Left forelimb (tissue), 1 donor: ENCODE measurements around the gene MAPRE3.

Experiments used
- DNase-seq: peaks from one replicate; pipeline ENCODE4 v3.0.0-alpha.2; 2018; ENCODE audit warnings: low spot score

The MAPRE3 gene

DNA sequence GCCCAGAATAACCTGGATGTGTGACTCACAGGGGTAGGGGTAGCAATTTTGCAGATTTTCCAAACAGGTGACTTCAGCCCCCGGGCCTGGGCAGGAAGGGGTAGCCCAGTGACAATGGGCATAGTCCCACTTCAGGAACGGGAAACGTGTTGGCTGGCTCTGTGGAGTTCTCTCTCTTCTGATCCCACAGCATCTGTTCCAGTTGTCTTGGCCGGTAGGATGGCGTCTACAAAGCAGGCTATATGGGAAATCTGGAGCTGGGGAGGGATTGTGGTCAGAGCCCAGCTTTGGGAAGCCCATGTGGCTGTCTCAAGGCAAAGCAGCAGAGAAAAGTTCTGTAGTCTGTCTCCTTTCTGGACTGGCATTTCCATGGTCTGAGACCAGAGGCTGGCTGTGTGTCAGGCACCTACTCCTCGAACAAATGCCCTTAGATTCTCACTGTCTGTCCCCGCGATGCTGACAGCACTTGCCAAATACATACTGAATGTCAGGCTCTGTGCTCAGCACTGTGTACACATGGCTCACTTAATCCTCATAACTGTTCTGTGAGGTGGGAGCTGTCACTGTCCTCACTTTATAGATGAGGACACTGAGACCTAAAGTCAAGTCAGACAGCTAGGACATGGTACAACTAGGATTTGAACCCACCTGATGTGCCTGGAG lies 44.5 kb downstream of the MAPRE3 start:
- DNase-seq: no peak

DNA sequence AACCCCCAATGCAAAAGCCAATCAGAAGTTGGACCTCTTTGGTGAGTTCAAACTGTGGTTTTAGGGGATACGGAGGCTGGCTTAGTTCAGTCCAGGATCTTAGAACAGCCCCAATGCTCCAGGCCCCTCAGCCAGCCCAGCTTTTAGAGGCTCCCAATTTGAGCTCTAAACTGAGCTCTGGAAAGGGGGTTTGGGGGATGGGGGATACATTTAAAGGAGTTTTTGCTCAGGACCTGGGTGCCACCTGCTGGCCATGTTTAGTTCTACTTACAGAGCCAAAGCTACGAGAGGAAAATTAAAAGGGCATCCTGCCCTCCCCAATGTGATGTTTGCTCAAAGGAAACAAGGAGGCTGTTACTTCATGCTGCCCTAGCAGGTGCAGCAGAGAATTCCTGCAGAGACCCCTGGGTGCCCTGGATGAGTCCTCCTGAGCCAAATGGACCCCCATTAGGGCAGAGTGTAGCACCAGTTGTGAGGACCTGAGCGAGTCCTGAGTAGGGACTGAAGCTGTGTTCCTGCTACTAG lies 46.4 kb downstream of the MAPRE3 start:
- DNase-seq: no peak

GRCh38 chr2:27018142-27018541 lies 47.7 kb downstream of the MAPRE3 start:
- no peak for DNase-seq

DNA sequence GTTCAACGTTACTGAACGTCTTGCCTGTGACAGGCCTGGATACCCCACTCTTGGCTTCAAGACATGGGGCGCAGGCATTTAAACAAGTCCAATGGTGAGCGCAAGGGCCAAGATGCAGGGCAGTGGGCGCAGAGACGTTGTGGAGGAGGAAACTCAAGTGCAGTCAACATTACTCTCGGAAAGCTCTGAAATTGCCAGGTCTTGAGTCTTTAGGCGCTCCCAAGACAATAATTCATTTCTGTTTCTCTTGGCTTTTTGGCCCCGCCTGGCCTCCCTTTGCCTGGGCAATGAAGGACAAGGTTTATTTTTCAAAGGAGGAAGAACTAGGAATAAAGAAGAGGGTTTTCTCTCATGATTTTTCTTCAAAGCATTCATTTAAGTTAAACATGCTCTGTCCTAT lies 49.0 kb downstream of the MAPRE3 start:
- no peak for DNase-seq

GRCh38 chr2:27019931-27020855 lies 49.8 kb downstream of the MAPRE3 start:
- DNase-seq: no peak

GRCh38 chr2:27021253-27022049 lies 51.0 kb downstream of the MAPRE3 start:
- DNase-seq: no peak

- no peak for DNase-seq
These were observed 53.3 kb downstream of the MAPRE3 start for GRCh38 chr2:27023740-27024139.

- DNase-seq: no peak
These were observed 53.8 kb downstream of the MAPRE3 start for GRCh38 chr2:27024188-27024587.

DNA sequence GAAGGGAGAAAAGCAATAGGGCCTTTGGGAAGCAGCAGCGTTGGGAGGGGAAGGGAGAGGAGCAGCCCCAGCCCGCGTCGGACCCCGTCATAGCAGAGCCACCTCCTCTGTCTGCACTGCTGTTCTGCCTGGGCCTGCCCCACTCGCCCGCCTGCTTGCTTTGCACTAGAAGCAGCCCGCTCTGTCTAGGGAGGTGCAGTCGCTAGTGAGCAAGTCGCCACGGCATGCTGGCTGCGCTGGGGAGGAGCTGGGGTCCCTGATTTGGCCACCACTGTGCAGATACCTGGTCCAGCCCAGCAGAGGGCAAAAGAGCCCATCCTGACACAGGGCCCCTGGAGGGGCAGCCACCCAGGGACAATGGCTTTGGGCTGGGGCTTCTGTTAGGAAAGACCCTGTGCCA lies 54.4 kb downstream of the MAPRE3 start:
- DNase-seq: no peak

DNA sequence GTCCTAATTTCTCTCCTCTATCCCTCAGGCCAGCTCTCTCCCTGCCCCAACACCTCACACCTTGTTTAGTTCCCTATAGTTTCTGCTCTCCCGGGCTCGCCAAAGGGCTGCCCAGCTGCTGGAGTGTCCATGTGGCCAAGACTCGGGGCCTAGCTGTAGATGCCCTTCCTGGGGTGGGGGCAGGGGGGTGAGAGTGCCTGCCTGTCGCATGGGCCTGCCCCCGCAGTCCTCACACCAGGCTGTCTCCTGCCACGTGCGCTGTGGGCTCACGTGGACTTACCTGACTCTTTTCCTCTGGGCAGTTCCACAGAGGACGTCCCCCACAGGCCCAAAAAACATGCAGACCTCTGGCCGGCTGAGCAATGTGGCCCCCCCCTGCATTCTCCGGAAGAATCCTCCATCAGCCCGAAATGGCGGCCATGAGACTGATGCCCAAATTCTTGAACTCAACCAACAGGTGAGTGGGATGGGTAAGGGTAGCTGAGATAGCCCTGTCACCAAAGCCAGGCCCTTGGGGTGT lies 54.9 kb downstream of the MAPRE3 start:
- no peak for DNase-seq

GRCh38 chr2:27025861-27026851 lies 55.7 kb downstream of the MAPRE3 start:
- DNase-seq: no peak

DNA sequence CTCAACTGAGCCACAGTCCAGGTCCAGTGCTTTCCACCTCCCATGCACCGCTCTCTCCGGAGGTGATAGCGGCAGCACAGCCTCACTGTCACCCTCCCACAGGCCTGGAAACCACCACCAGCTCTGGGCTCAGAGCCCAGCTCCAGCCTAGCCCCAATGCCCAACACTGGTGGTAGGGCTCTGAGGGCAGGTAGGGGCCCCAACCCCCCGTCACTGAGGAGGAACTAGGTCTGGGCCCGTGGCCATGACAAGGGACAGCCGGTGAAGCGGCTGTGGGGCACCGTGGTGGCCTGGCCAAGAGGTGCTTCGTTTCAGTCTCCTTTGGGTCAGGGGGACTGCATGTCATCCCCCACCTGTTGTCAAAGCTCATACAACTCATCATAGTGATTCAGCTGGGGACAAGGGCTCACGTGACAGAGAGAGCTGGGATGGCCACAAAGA lies 56.8 kb downstream of the MAPRE3 start:
- no peak for DNase-seq

- DNase-seq: no peak
These were observed 58.6 kb downstream of the MAPRE3 start for GRCh38 chr2:27029051-27029450.

GRCh38 chr2:27032495-27033252 lies 62.2 kb downstream of the MAPRE3 start, which contains the start of gene TMEM214:
Gene TMEM214, plus strand, starts transcription at chr2:27032965. Its CDS starts 51 bp downstream, at chr2:27033016.
- peak; percentile 93 for DNase-seq

DNA sequence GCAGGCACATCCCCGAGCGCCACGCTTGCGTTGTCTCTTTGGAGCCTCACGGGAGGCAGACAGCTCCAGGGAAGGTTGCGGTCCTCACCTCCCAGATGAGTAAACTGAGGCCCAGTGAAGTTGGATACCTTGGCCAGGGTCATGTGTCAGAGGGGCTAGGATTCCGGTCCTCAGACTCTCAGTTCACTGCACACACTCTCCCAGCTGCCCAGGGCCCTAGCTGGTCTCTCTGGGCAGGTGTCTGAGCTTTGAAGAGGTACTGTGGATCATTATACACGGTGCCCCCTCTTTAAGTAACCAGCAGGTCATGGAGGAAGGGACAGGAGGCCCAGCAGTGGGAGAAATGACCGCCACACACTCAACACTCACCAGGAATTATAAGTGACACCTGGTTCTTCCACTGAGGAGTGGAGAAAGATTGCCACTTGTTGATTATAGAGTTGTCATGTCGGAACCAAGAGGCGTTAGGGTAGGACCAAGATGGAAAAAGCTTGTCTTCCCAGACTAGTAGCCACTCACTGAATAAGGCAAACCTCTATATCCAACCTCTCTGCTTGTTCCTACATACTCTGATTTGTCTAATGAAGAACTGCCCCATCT lies 62.9 kb downstream of the MAPRE3 start:
- no peak for DNase-seq

GRCh38 chr2:27038012-27038411 lies 67.6 kb downstream of the MAPRE3 start:
- DNase-seq: no peak

DNA sequence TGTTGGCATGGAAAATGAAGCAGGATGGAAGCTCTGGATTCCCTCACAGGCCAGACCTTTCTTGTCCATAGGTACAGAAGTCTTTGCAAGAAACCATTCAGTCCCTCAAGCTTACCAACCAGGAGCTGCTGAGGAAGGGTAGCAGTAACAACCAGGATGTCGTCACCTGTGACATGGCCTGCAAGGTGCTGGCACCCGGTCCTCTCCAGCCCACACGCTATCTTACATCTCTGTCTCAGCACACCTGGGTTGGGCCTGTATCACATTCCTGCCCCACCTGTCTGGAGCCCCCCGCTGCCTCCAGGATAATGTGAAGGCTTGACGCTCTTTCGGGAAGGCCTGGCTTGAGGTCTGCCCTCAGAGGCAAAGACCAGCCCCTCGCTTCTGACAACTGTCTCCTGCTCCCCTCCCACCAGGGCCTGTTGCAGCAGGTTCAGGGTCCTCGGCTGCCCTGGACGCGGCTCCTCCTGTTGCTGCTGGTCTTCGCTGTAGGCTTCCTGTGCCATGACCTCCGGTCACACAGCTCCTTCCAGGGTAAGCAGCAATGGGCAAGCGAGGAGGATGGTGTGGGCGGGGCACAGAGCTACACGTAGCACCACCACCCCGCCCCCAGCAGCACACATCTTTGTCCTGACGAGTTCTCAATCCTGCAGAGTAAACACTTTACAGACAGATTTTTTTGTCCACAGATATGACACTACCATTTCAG lies 68.3 kb downstream of the MAPRE3 start:
- DNase-seq: no peak

DNA sequence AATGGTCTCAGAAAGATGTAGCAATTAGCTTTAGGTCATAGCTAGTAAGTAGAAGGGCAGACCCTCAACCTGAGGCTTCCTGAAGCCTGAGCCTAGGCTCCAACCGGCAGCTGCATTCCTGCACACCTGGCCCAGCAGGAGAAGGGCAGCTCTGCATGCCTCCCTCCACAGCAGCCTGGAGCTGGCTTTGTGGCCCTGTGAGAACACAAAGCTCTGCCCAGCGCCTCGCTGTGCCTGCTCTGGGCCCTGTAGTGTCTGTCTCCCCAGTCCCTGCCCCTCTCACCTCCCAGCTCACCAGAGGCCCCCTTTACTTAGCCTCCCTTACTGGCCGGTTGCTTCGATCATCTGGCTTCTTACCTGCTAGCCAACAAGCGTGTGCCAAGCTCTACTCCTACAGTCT lies 69.0 kb downstream of the MAPRE3 start:
- no peak for DNase-seq

- DNase-seq: no peak
These were observed 69.4 kb downstream of the MAPRE3 start for GRCh38 chr2:27039871-27040270.
